AG04450 (cell line): ENCODE data around the gene PIGB. TPM values are rescaled to one million over a fixed set of nuclear protein-coding genes. Genes with fewer than 3 reads are reported as not detected.
A peak's percentile ranks its signal among the peaks of the same experiment; 100 is the strongest.
"Not testable (repeated sequence)": the region's sequence is repeated elsewhere in the genome, so short reads cannot be mapped to it uniquely, and the experiment has no call there.

Experiments
- CTCF ChIA-PET: fragments of 300-600, 350-600 bp; formaldehyde crosslinking; extraction: SDS; loops from one replicate; lab custom pipeline; 2022; ENCODE audit warnings: antibody characterized with exemption, inconsistent platforms; lab: Charles Lee
- POLR2A ChIA-PET: fragments of 350-600 bp; formaldehyde crosslinking; extraction: SDS; loops from one replicate; lab custom pipeline; 2021; ENCODE audit warnings: antibody characterized with exemption, inconsistent platforms; lab: Yijun Ruan, JAX
- DNase-seq: peaks from one replicate; pipeline ENCODE4 v3.0.0-alpha.2; 2011; ENCODE audit warnings: low read depth, low spot score
- H3K27ac ChIP-seq: one replicate; pipeline ENCODE4 v1.5.1; 2012; ENCODE audit warnings: low read depth, low read length, control low read depth
- H3K27me3 ChIP-seq: one replicate; pipeline ENCODE4 v1.6.0; 2012; ENCODE audit warnings: low read length; ENCODE audit not compliant: control insufficient read depth, insufficient read depth
- H3K4me3 ChIP-seq: 2 replicates; pipeline ENCODE4 v1.5.1; 2011; ENCODE audit warnings: mild to moderate bottlenecking, low read depth, low read length, control low read depth
- H3K9me3 ChIP-seq: 2 replicates; pipeline ENCODE4 v1.5.1; 2012; ENCODE audit warnings: low read length; ENCODE audit not compliant: control insufficient read depth, insufficient read depth
- CTCF ChIP-seq: IDR thresholded peaks from 2 replicates; pipeline ENCODE4 v1.5.1; 2011; ENCODE audit warnings: low read depth, low read length, control low read depth, inconsistent platforms
- polyA plus RNA-seq: library from polyadenylated mRNA; depleted of rRNA; stranded (reverse); fragments of >200 nt; gene quantifications from 2 replicates; pipeline ENCODE4 v1.2.3, GENCODE V29; 2011

The PIGB gene
- polyA plus RNA-seq, 1 experiment = 19.6 TPM

- Histone ChIP-seq H3K27ac (peak overlapping the region; percentile 89), H3K9me3 (no peaks in the 10 kb centered on the region), H3K4me3 (peak overlapping the region; percentile 90), H3K27me3 (no peaks in the 10 kb centered on the region)
- no peak for DNase-seq
- POLR2A ChIA-PET = no interaction called here
- TF ChIP-seq CTCF = no peak
- CTCF ChIA-PET = no interaction called here
Measured at GRCh38 chr15:55289011-55289745, 29.8 kb upstream of the PIGB start.

- H3K27me3 ChIP-seq = no peaks in the 10 kb centered on the region
- DNase-seq = no peak
- ChIA-PET POLR2A (interaction anchor here (0.8 kb wide), 1 partner anchor 93 kb away, joined by 3 read pairs; the partner anchor contains the start of gene RSL24D1), CTCF (interaction anchor here (1.0 to 5.3 kb wide), 9 partner anchors 22 to 146 kb away, joined by 3 to 138 read pairs (median 5); partner anchors contain the start of genes PIGB, PIGBOS1 and RSL24D1)
- no peak for TF ChIP-seq CTCF
- no peaks in the 10 kb centered on the region for H3K9me3 ChIP-seq
- H3K4me3 ChIP-seq = peak within 1 kb of the TSS; percentile 90
- H3K27ac ChIP-seq = peak within 1 kb of the TSS; percentile 89
Measured at GRCh38 chr15:55289746-55290527, 29.1 kb upstream of the PIGB start, which contains the start of gene RAB27A. TSS of gene RAB27A (minus strand) at chr15:55289813. CDS start at chr15:55234934, 54,879 bp downstream.

- peak; percentile 95 for TF ChIP-seq CTCF
- POLR2A ChIA-PET = interaction anchor here (0.8 kb wide), 1 partner anchor 94 kb away, joined by 3 read pairs; the partner anchor contains the start of gene RSL24D1
- DNase-seq = peak; percentile 39
- H3K27ac ChIP-seq = peak overlapping the region; percentile 89
- CTCF ChIA-PET = interaction anchor here (0.6 to 5.3 kb wide), 21 partner anchors 8 to 145 kb away, joined by 3 to 138 read pairs (median 4); partner anchors contain the start of genes PIGB, PIGBOS1 and RSL24D1
- peak overlapping the region; percentile 90 for H3K4me3 ChIP-seq
- H3K9me3 ChIP-seq = no peaks in the 10 kb centered on the region
- H3K27me3 ChIP-seq = no peaks in the 10 kb centered on the region
Measured at GRCh38 chr15:55290528-55291057, 28.4 kb upstream of the PIGB start.

GRCh38 chr15:55297315-55297714 lies 21.7 kb upstream of the PIGB start:
- H3K9me3 ChIP-seq = 0 out of 2 replicates have a peak, but pooled peaks cover 4% of the 10 kb centered on the region
- ChIA-PET POLR2A (interaction anchor here (0.5 kb wide), 1 partner anchor 151 kb away, joined by 5 read pairs; no protein-coding TSS in a partner anchor), CTCF (no interaction called here)
- no peak overlapping the region for H3K4me3 ChIP-seq
- no peak overlapping the region for H3K27ac ChIP-seq
- no peaks in the 10 kb centered on the region for H3K27me3 ChIP-seq
- no peak for TF ChIP-seq CTCF
- DNase-seq = no peak

GRCh38 chr15:55302801-55303200 lies 16.2 kb upstream of the PIGB start:
- H3K27ac ChIP-seq, DNase-seq, POLR2A ChIA-PET, H3K9me3 ChIP-seq, H3K27me3 ChIP-seq, H3K4me3 ChIP-seq, CTCF ChIA-PET: not testable (repeated sequence)
